GM21723 (cell line): Measurements from ENCODE around the gene USP17L13.
"Not testable (repeated sequence)": the region's sequence is repeated elsewhere in the genome, so short reads cannot be mapped to it uniquely, and the experiment has no call there.

Source experiments
- ATAC-seq: cut with Tn5 transposase; IDR thresholded peaks from one replicate; pipeline ENCODE4 v1.9.1; 2021; ENCODE audit warnings: mild to moderate bottlenecking, moderate library complexity; ENCODE audit not compliant: unreplicated experiment

Gene USP17L13

GRCh38 chr4:9224596-9224995 lies at the start of gene USP17L13:
Gene USP17L13 (plus strand): TSS chr4:9224896. CDS start chr4:9224896, 0 bp downstream.
- ATAC-seq = not testable (repeated sequence)

GRCh38 chr4:9210357-9210756 lies 14.3 kb upstream of the USP17L13 start, which contains the start of gene USP17L10:
Gene USP17L10 (plus strand): TSS chr4:9210657. CDS start chr4:9210657, 0 bp downstream.
- not testable (repeated sequence) for ATAC-seq

DNA sequence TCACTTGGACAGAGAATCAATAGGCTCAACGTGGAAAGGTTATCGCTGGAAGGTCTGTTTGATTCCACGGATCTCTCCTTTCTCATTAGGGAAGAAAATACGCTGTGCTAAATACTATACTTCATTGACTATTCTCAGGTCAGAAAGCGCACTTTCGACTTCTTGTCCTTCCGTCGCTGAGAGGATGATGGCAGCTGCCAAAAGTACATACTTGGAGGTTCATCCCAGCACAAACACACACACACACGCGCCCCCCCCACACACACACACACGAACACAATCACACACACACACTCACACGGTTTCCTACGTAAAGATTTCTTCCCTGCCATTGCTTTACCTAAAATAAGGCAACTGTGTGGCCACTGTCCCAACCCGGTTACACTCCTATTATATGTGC lies 10.0 kb upstream of the USP17L13 start:
- not testable (repeated sequence) for ATAC-seq

GRCh38 chr4:9215105-9215504 lies 9.6 kb upstream of the USP17L13 start, which contains the start of gene USP17L11:
Gene USP17L11 (plus strand): TSS chr4:9215405. CDS start chr4:9215405, 0 bp downstream.
- ATAC-seq = not testable (repeated sequence)

DNA sequence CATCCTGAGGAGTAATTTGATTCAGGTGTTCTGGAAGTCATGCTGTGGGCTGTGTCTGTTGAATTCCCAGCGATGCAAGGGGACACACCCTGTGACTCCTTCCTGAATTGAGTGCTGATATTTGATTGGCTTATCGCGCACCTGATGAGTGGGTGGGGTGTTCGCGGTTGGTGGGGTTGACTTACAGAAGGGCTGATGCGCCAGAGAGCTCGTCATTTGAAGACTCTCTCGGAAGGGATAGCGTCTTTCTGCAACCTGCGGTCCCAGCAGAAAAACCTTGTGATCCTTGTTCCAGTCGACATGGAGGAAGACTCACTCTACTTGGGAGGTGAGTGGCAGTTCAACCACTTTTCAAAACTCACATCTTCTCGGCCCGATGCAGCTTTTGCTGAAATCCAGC lies 4.8 kb upstream of the USP17L13 start, which contains the start of gene USP17L12:
USP17L12 (plus strand) TSS at position 301 of the 400 bp plus-strand sequence; CDS start at position 301, 0 bp downstream.
- not testable (repeated sequence) for ATAC-seq

- not testable (repeated sequence) for ATAC-seq
These were observed 5.6 kb downstream of the USP17L13 start for GRCh38 chr4:9230249-9230648.

DNA sequence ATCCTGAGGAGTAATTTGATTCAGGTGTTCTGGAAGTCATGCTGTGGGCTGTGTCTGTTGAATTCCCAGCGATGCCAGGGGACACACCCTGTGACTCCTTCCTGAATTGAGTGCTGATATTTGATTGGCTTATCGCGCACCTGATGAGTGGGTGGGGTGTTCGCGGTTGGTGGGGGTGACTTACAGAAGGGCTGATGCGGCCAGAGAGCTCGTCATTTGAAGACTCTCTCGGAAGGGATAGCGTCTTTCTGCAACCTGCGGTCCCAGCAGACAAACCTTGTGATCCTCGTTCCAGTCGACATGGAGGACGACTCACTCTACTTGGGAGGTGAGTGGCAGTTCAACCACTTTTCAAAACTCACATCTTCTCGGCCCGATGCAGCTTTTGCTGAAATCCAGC lies 9.4 kb downstream of the USP17L13 start, which contains the start of gene USP17L15:
USP17L15 (plus strand) TSS at position 301 of the 400 bp plus-strand sequence; CDS start at position 301, 0 bp downstream.
- not testable (repeated sequence) for ATAC-seq

- ATAC-seq = not testable (repeated sequence)
These were observed 13.8 kb downstream of the USP17L13 start for GRCh38 chr4:9238461-9238860.

DNA sequence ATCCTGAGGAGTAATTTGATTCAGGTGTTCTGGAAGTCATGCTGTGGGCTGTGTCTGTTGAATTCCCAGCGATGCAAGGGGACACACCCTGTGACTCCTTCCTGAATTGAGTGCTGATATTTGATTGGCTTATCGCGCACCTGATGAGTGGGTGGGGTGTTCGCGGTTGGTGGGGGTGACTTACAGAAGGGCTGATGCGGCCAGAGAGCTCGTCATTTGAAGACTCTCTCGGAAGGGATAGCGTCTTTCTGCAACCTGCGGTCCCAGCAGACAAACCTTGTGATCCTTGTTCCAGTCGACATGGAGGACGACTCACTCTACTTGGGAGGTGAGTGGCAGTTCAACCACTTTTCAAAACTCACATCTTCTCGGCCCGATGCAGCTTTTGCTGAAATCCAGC lies 18.9 kb downstream of the USP17L13 start, which contains the start of gene USP17L17:
USP17L17 (plus strand) TSS at position 301 of the 400 bp plus-strand sequence; CDS start at position 301, 0 bp downstream.
- not testable (repeated sequence) for ATAC-seq

GRCh38 chr4:9247953-9248680 lies 23.4 kb downstream of the USP17L13 start, which contains the start of gene USP17L18:
Gene USP17L18 (plus strand): TSS chr4:9248630. CDS start chr4:9248630, 0 bp downstream.
- ATAC-seq = not testable (repeated sequence)

- not testable (repeated sequence) for ATAC-seq
These were observed 28.4 kb downstream of the USP17L13 start, which contains the start of gene USP17L19 for GRCh38 chr4:9253078-9253477. Gene USP17L19 (plus strand): TSS chr4:9253378. CDS start chr4:9253378, 0 bp downstream.

GRCh38 chr4:9257824-9258223 lies 33.1 kb downstream of the USP17L13 start, which contains the start of gene USP17L20:
Gene USP17L20 (plus strand): TSS chr4:9258124. CDS start chr4:9258124, 0 bp downstream.
- ATAC-seq = not testable (repeated sequence)

GRCh38 chr4:9262572-9262971 lies 37.9 kb downstream of the USP17L13 start, which contains the start of gene USP17L21:
Gene USP17L21 (plus strand): TSS chr4:9262872. CDS start chr4:9262872, 0 bp downstream.
- not testable (repeated sequence) for ATAC-seq

- not testable (repeated sequence) for ATAC-seq
These were observed 42.6 kb downstream of the USP17L13 start, which contains the start of gene USP17L22 for GRCh38 chr4:9267319-9267718. Gene USP17L22 (plus strand): TSS chr4:9267619. CDS start chr4:9267619, 0 bp downstream.

- not testable (repeated sequence) for ATAC-seq
These were observed 47.0 kb downstream of the USP17L13 start for GRCh38 chr4:9271719-9272118.
